ENCODE results near the gene ARSG.

ARSG gene

GRCh38 chr17:68290955-68291835 lies at the start of gene ARSG, which contains the start of gene SLC16A6:
ARSG (plus strand) TSS chr17:68291495; CDS start chr17:68307494, 15,999 bp downstream.
SLC16A6 (minus strand) TSS chr17:68291127; CDS start chr17:68278320, 12,807 bp downstream.
- peak; percentile 96 for DNase-seq
- TF ChIP-seq, protein P1, sequence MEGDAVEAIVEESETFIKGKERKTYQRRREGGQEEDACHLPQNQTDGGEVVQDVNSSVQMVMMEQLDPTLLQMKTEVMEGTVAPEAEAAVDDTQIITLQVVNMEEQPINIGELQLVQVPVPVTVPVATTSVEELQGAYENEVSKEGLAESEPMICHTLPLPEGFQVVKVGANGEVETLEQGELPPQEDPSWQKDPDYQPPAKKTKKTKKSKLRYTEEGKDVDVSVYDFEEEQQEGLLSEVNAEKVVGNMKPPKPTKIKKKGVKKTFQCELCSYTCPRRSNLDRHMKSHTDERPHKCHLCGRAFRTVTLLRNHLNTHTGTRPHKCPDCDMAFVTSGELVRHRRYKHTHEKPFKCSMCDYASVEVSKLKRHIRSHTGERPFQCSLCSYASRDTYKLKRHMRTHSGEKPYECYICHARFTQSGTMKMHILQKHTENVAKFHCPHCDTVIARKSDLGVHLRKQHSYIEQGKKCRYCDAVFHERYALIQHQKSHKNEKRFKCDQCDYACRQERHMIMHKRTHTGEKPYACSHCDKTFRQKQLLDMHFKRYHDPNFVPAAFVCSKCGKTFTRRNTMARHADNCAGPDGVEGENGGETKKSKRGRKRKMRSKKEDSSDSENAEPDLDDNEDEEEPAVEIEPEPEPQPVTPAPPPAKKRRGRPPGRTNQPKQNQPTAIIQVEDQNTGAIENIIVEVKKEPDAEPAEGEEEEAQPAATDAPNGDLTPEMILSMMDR (IDR thresholded peaks at IDR 0.05; ENCODE audit: low read depth, low read length) = no peak
- peak within 1 kb of the TSS; percentile 93 for H3K4me3 ChIP-seq (ENCODE audit: low read depth, low read length)
- no peaks in the 10 kb centered on the region; the same call in 1 of the 2 replicates for H3K36me3 ChIP-seq
- no peaks in the 10 kb centered on the region for H3K27me3 ChIP-seq (ENCODE audit: insufficient read depth, low read depth, severe bottlenecking)
- H3K27ac ChIP-seq = peak within 1 kb of the TSS; percentile 98
- H3K9me3 ChIP-seq (ENCODE audit: severe bottlenecking) = no peaks in the 10 kb centered on the region

DNA sequence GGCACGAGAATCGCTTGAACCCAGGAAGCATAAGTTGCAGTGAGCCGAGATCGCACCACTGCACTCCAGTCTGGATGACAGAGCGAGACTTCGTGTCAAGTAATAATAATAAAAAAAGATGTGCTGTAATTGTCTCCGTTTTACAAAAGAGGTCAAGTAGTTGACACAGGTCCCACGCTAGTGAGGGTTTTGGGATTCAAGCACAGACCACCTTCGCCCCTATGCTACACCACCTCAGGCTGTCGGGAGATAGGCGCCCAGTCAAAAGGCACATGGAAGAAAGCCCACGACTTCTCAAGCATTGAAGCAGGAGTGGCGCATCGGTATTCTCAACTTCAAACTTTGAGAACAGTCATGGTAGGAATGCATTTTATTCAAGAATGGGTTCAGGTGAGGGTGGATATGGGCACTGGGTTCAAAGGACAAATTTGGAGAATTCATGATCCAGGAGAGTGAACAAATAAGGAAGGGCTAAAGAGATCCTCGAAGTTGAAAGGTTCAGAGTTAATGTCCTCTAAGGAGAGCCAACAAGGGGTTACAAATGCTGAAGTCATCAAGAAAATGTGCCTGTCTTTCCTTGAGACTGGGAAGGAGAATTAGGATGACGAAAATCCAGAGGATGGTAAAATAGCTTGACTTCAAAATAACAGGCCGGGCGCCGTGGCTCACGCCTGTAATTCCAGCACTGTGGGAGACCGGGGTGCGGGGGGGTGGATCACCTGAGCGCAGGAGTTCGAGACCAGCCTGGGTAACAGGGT lies 44.8 kb upstream of the ARSG start:
- Histone ChIP-seq H3K36me3 (peaks cover 7% of the 10 kb centered on the region), H3K9me3 (ENCODE audit: severe bottlenecking) (no peaks in the 10 kb centered on the region), H3K27me3 (ENCODE audit: insufficient read depth, low read depth, severe bottlenecking) (no peaks in the 10 kb centered on the region), H3K27ac (no peak overlapping the region), H3K4me3 (ENCODE audit: low read depth, low read length) (no peak overlapping the region)
- DNase-seq = no peak
- TF ChIP-seq, protein P1 (IDR thresholded peaks at IDR 0.05; ENCODE audit: low read depth, low read length) = no peak

DNA sequence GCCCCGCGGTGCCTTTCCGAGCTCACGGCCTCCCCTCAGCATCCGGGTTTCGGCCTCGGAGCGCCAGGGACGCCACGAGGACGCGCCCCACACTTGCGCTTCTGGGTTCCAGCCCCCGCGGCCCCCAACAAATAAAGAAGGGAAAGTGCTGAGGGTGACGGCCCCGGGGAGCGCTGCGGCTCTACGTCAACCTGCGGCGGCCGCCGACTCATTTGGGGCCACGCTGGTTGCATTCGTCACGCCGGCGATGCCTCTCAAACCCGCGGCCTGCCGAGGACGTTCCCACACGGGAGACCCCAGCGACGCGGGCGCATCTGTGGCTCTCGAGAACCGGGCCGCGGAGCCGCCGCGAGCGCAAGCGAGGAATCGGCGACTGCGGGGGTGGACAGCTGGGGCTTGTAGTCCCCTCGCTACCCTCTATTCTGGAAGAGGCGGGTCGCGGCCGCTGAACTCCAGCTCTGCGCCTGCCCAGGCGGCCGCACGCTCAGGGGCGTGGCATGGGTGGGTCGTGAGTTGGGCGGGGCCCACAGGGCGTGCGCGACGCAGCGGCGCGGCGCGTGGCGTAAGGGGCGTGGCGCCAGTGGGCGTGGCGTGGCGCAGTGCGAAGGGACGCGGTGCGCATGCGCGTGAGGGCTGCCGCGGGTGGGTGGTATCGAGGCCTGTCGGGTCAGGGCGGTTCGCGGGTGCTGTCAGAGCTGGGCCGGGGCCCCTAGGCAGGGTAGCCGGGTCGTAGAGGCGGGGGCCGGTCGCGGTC lies 43.7 kb upstream of the ARSG start, which contains the start of gene AMZ2:
Gene AMZ2, plus strand, starts transcription at position 599 of the 754 bp plus-strand sequence. CDS start 2,145 bp downstream, outside the sequence.
- DNase-seq = peak; percentile 98
- no peaks in the 10 kb centered on the region for H3K27me3 ChIP-seq (ENCODE audit: insufficient read depth, low read depth, severe bottlenecking)
- H3K9me3 ChIP-seq (ENCODE audit: severe bottlenecking) = no peaks in the 10 kb centered on the region
- H3K4me3 ChIP-seq (ENCODE audit: low read depth, low read length) = peak within 1 kb of the TSS; percentile 67
- peak within 1 kb of the TSS; percentile 88 for H3K27ac ChIP-seq
- H3K36me3 ChIP-seq = peaks cover 13% of the 10 kb centered on the region
- TF ChIP-seq, protein P1 (IDR thresholded peaks at IDR 0.05; ENCODE audit: low read depth, low read length) = no peak

GRCh38 chr17:68248199-68248825 lies 43.0 kb upstream of the ARSG start:
- Histone ChIP-seq H3K27ac (peak overlapping the region; percentile 88), H3K4me3 (ENCODE audit: low read depth, low read length) (peak overlapping the region; percentile 67), H3K36me3 (peaks cover 20% of the 10 kb centered on the region), H3K9me3 (ENCODE audit: severe bottlenecking) (no peaks in the 10 kb centered on the region), H3K27me3 (ENCODE audit: insufficient read depth, low read depth, severe bottlenecking) (no peaks in the 10 kb centered on the region)
- no peak for DNase-seq
- TF ChIP-seq, protein P1 (IDR thresholded peaks at IDR 0.05; ENCODE audit: low read depth, low read length) = no peak

DNA sequence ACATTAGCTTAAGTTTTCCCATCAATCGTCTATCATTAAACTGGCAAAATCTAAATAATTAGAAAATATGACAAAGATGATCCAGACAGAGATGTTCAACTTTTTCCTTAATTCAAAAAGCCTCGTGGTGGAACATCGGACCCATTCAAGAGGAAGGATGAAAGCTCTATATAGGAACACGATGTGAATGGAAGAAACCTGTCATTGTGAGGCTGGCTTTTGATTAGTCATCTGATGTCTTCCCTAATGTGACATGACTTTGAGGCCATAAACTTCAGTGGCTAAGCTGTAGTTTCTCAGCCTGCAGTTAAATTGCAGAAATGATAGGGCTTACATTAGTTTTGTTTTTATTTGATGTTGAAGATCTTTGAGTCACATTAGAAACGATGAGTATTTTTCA lies 42.4 kb upstream of the ARSG start:
- no peak for DNase-seq
- Histone ChIP-seq H3K4me3 (ENCODE audit: low read depth, low read length) (peak overlapping the region; percentile 67), H3K9me3 (ENCODE audit: severe bottlenecking) (no peaks in the 10 kb centered on the region), H3K27ac (no peak overlapping the region), H3K36me3 (peaks cover 21% of the 10 kb centered on the region), H3K27me3 (ENCODE audit: insufficient read depth, low read depth, severe bottlenecking) (no peaks in the 10 kb centered on the region)
- TF ChIP-seq, protein P1 (IDR thresholded peaks at IDR 0.05; ENCODE audit: low read depth, low read length) = no peak
